Stimulated activated CD4-positive, alpha-beta T cell treated with anti-CD3 and anti-CD28 coated beads, Interleukin-12 subunit alpha, Interleukin-12 subunit beta, amount 100 ng/mL, for 4 hours (primary cell): ENCODE results near the gene C22orf23.

ENCODE experiments used
- DNase-seq: peaks from one replicate; pipeline ENCODE4 v3.0.0-alpha.2; 2020

C22orf23 gene

GRCh38 chr22:37923927-37924326 lies 29.5 kb downstream of the C22orf23 start:
- DNase-seq: no peak

- no peak for DNase-seq
Observed at GRCh38 chr22:37922191-37922590, 31.2 kb downstream of the C22orf23 start.

GRCh38 chr22:37920126-37920525 lies 33.3 kb downstream of the C22orf23 start:
- no peak for DNase-seq

GRCh38 chr22:37918580-37919270 lies 34.7 kb downstream of the C22orf23 start:
- no peak for DNase-seq

- DNase-seq: no peak
Observed at GRCh38 chr22:37917874-37918548, 35.4 kb downstream of the C22orf23 start.

- no peak for DNase-seq
Observed at GRCh38 chr22:37916311-37916710, 37.1 kb downstream of the C22orf23 start.

GRCh38 chr22:37913233-37913721 lies 40.1 kb downstream of the C22orf23 start:
- no peak for DNase-seq

- DNase-seq: no peak
Observed at GRCh38 chr22:37912171-37912570, 41.2 kb downstream of the C22orf23 start.

GRCh38 chr22:37911697-37912096 lies 41.7 kb downstream of the C22orf23 start:
- no peak for DNase-seq

GRCh38 chr22:37910890-37911672 lies 42.3 kb downstream of the C22orf23 start:
- DNase-seq: no peak

GRCh38 chr22:37909766-37910165 lies 43.6 kb downstream of the C22orf23 start:
- no peak for DNase-seq

- DNase-seq: no peak
Observed at GRCh38 chr22:37907036-37907954, 46.1 kb downstream of the C22orf23 start.

- peak; percentile 36 for DNase-seq
Observed at GRCh38 chr22:37906364-37907008, 46.9 kb downstream of the C22orf23 start.

GRCh38 chr22:37905534-37906363 lies 47.7 kb downstream of the C22orf23 start, which contains the start of gene MICALL1:
Gene MICALL1, plus strand, starts transcription at chr22:37906297. Its CDS starts 126 bp downstream, at chr22:37906423.
- DNase-seq: peak; percentile 63

GRCh38 chr22:37904572-37905533 lies 48.5 kb downstream of the C22orf23 start:
- DNase-seq: no peak

GRCh38 chr22:37898441-37899181 lies 54.8 kb downstream of the C22orf23 start:
- no peak for DNase-seq

- no peak for DNase-seq
Observed at GRCh38 chr22:37897807-37898206, 55.6 kb downstream of the C22orf23 start.

- no peak for DNase-seq
Observed at GRCh38 chr22:37896939-37897338, 56.5 kb downstream of the C22orf23 start.

GRCh38 chr22:37896181-37896592 lies 57.2 kb downstream of the C22orf23 start:
- DNase-seq: peak; percentile 13
